ENCODE measurements around the gene PTPN3. TPM values are rescaled to one million over a fixed set of nuclear protein-coding genes. Genes with fewer than 3 reads are reported as not detected.

The PTPN3 gene
- total RNA-seq, 1 donor from 2014 or later: 4.9 TPM

DNA sequence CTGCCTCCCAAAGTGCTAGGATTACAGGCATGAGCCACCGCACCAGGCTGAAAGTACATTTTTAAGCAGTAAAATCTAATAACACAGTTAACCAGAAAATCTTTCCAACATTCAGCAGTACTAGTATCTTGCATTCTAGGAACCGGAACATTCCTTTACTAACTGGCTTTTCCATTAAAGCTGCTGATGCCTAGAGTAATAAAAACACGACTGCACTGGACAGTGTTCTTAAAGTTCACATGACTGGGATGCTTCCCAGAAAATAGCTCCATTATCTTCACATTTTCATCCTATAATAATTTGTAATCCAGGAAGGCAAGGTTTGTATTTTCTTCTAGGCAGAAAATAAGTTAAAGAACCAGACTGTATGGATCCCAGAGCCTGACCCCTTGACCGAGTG lies 9.8 kb downstream of the PTPN3 start:
- H3K4me3 Mint-ChIP-seq: no peak overlapping the region
- H3K36me3 Mint-ChIP-seq: peaks cover 4% of the 10 kb centered on the region
- H3K4me1 Mint-ChIP-seq (ENCODE audit: unreplicated experiment): peaks cover 5% of the 10 kb centered on the region
- DNase-seq (ENCODE audit: extremely low spot score, unreplicated experiment): no peak
- peaks cover 3% of the 10 kb centered on the region for H3K27me3 Mint-ChIP-seq
- TF ChIP-seq CTCF (conservative IDR thresholded peaks at IDR 0.05): no peak
- H3K9me3 Mint-ChIP-seq: no peaks in the 10 kb centered on the region
- H3K27ac Mint-ChIP-seq: no peak overlapping the region

DNA sequence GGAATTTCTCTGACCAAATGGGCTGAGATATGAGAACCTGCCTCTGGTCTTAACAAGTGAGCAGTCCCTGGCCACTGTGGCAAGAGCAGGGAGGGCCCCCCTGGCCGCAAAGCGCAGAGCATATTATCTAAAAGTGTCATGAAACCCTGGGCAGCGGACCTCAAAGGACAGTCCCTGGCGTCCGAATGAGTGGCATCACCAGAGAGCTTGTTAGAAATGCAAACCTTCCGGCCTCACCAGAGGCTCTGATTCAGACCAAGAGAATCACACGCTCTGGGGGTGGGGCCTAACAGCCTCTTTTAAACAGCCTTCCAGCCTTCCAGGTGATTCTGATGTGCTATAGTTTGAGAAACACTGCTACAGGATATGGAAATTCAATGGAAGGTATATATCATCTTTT lies 10.9 kb downstream of the PTPN3 start:
- H3K36me3 Mint-ChIP-seq: peaks cover 4% of the 10 kb centered on the region
- H3K9me3 Mint-ChIP-seq: no peaks in the 10 kb centered on the region
- peaks cover 3% of the 10 kb centered on the region for H3K27me3 Mint-ChIP-seq
- TF ChIP-seq CTCF (conservative IDR thresholded peaks at IDR 0.05): no peak
- no peak overlapping the region for H3K27ac Mint-ChIP-seq
- no peak for DNase-seq (ENCODE audit: extremely low spot score, unreplicated experiment)
- no peak overlapping the region for H3K4me3 Mint-ChIP-seq
- H3K4me1 Mint-ChIP-seq (ENCODE audit: unreplicated experiment): peaks cover 5% of the 10 kb centered on the region

DNA sequence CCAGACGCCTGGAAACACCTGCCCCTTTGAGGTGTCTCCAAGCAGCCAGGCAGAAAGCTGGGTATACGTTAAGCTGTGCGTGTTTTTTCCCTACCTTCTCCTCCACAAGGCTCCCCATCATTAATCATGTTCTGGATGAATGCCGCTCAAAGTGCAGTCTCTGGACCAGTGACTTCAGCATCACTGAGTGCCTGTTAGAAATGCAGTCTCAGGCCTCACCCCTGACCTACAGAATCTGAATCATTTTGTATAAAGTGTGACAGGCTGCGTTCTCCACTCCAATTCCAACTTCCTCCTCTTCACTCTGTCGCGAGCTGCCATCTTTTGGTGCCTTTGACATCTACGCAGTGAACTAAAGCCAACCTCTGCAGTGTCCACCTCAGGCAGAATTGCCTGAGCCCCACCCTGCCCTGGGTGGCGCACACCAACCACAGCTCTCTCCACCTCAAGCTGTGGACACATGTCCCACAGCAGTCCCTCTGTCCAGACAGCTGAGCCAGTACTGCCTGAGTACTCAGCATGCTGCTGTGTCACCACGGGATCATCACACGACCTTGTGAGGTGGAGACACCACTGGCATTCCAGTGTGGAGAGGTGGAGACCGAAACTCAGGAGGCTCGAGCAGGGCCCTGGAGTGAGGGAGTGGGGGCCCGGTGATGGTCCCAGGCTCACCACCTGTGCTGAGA lies 14.2 kb downstream of the PTPN3 start:
- no peak for DNase-seq (ENCODE audit: extremely low spot score, unreplicated experiment)
- no peak for TF ChIP-seq CTCF (conservative IDR thresholded peaks at IDR 0.05)
- Mint-ChIP-seq H3K27me3 (peaks cover 3% of the 10 kb centered on the region), H3K4me1 (ENCODE audit: unreplicated experiment) (peaks cover 5% of the 10 kb centered on the region), H3K4me3 (no peak overlapping the region), H3K9me3 (no peaks in the 10 kb centered on the region), H3K36me3 (peaks cover 4% of the 10 kb centered on the region), H3K27ac (no peak overlapping the region)

DNA sequence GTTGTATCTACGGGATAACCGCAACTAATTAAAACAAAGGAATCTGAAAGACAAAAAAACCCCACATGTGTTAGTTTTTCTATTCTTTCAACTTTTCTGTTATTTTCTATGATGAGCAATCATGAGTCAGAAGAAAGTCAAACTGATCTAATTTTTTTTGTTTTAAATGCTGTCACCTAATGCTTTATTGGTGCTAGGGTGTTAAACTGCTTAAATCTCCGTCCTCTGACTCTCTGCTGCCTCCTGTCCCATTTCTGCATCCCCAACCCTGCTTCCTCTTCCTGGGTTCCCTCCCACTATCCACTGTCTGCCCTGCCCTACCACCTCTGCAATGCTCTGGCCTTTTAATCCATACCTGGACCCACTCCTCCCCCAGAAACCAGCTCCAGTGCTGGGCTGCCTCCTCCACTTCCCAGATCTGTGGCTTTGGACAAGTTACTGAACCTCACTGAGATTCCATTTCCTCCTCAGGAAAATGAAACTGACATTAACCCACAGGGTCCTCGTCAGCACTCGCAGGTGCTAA lies 15.7 kb downstream of the PTPN3 start:
- Mint-ChIP-seq H3K4me3 (no peak overlapping the region), H3K4me1 (ENCODE audit: unreplicated experiment) (peaks cover 15% of the 10 kb centered on the region), H3K27ac (peak overlapping the region; percentile 12), H3K36me3 (peaks cover 4% of the 10 kb centered on the region), H3K9me3 (no peaks in the 10 kb centered on the region), H3K27me3 (peaks cover 3% of the 10 kb centered on the region)
- no peak for DNase-seq (ENCODE audit: extremely low spot score, unreplicated experiment)
- no peak for TF ChIP-seq CTCF (conservative IDR thresholded peaks at IDR 0.05)

GRCh38 chr9:109481856-109482255 lies 16.3 kb downstream of the PTPN3 start:
- Mint-ChIP-seq H3K27me3 (peaks cover 3% of the 10 kb centered on the region), H3K4me3 (no peak overlapping the region), H3K27ac (no peak overlapping the region), H3K4me1 (ENCODE audit: unreplicated experiment) (peaks cover 21% of the 10 kb centered on the region), H3K36me3 (peaks cover 4% of the 10 kb centered on the region), H3K9me3 (no peaks in the 10 kb centered on the region)
- no peak for TF ChIP-seq CTCF (conservative IDR thresholded peaks at IDR 0.05)
- no peak for DNase-seq (ENCODE audit: extremely low spot score, unreplicated experiment)
